GM18526 (cell line): ENCODE data around the gene OPCML.

ENCODE experiments used
- POLR2A ChIP-seq: IDR thresholded peaks from 3 replicates; pipeline ENCODE4 v1.6.1; 2011; ENCODE audit not compliant: insufficient read length; ENCODE audit errors: extremely low read depth

OPCML gene

DNA sequence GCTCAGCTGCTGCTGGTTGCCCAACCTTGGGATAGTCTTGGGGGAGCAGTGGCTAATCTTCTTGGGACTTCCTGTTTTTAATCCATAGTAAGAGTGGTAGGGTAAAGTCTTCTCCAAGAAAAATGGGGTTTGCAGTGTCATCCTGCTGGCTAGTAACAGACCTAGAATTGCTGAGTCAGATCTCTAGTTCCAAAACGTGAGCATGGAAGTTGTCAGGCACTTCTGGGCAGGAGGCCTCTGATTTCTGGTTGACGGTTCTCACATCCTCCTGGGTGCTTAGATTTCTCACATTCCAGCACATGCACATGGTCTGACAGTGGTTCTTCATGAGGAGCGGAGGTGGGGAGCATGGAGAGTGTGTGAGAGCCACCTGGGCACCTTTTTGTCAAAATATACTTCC, 410.0 kb downstream of the OPCML start:
- no peak for TF ChIP-seq POLR2A

DNA sequence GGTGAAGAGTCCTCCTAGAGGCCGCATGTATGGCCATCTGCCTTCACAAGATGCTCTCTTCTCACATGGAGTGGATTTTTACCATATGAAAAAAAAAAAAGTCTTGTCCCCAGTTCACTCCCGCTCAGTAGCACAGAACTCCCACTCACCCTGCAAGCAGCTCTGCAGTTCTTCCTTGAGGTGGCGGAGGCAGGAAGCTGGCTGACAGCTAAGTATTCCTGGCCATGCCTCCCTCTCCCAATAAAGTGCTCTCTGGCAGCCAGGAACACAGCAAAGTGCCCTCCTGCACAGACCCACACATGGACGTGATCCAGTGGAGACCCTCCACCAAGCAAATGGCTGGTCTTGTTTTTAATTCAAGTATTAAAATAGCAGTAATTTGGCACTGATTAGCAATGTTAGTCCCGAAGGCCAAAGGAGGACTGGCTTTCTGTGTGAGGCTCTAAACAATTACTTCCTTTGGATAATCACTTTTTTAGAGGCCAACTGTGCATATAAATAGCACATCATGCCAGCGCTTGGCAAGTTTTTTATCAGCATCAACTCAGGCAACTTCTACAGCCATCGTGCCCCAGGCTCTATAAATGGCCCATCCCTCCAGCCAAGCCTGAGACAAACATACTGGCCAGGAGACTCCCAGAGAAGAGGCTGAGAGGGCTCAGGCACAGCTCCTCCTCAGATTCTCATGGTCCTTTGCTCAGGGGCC, 413.6 kb downstream of the OPCML start:
- no peak for TF ChIP-seq POLR2A

DNA sequence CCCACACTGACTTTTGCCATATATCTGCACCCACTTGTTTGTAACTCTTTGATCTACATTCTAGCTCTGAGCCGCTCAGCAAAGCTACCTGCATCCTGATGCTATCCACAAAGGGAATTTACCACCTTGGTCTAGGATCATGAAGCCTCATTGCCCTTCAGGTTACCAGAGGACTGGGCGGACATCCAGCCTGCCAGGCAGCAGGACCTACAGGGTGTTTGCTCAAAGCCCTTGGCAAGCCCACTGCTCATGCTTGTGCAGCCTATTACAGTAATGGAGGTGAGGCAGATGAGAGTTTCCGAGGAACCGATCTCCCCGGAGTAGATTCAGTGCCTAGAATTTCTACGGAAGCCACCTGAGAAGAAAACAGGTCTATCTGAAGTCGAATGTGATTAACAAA, 417.2 kb downstream of the OPCML start:
- TF ChIP-seq POLR2A = no peak

DNA sequence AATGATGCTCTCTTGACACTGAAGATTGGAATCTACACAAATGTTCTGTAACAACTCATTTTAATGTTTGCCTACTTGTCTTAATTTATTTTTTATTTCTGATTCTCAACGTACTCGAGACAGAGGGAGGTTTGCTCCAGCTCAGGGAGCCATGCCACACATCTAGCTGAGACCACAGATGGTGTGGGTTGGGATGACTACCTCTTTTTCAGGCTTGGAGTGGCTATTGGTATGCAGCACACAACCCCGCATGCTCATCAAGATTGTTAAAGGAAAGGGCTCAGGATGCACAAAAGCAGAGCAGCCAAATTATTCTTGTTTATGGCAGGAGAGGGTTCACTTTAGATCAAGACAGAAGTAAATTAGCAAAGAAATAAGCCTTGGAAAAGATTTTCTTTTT, 424.5 kb downstream of the OPCML start:
- TF ChIP-seq POLR2A = no peak

DNA sequence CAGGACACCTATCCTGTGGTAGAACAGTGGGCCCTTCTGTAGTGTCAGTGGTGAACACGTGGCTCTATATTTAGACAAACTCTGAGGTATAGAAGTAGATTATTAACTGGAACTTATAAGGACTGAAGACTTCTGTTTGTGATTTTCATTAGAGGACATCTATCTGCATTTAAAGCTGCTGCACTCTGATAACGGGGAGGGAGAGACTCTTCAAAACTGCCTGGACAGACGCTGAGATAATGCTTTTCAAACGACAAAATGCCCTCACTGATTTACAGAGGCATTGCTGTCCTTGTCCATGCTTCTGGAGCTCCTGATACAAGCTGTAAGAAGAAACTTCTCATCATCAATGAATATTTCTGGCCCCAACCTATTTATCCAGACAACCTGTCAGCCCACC, 425.2 kb downstream of the OPCML start:
- no peak for TF ChIP-seq POLR2A

DNA sequence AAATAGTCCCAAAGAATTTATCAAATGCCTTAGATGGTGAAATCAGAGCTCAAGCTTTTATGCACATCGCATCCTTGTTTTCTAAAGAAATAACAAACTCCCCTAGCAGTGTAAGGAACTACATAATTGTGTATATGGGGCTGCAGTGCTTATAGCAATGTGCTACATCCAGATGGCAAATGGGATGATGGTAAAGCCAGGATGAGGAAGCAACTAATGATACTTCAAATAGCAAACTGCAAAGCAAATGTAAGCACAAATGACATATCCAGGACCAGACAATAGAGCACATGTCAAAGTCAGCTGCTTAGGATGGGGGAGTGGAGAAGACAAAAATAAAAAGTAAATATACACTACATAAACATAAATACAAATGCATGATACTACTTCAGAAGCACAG, 425.9 kb downstream of the OPCML start:
- no peak for TF ChIP-seq POLR2A

DNA sequence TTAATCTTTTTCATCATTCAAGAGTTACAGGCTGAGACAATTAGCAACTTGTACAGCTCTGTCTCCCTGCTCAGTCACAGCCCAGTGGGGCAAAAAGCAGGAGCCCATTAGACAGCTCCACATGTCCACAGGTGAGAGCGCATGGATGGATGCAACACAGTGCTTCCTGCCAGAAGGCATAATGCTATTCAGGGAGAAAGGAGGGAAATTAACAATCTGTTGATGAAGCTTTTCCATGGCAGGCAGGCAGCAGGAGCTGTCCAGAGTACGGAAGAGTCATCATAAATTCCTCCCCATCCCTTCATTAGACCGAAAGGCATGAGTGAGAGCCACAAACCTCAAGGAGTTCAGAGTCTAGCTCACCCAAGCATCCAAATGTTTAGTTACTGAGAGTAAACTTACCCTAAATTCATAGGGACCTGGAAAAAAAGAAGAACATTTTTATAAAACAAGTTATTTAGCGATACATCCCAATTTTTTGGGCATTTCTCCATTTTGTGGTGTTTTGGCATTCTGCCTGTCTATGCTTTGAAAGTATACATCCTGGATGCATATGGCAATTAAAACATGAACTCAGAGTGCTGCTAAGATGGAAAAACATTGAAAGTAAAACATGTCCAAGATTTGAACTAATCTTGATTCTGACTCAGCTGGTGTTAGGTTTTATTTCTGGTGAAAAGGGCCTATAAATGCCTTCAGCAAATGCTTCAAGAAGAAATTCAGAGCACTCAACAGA, 428.1 kb downstream of the OPCML start:
- no peak for TF ChIP-seq POLR2A

DNA sequence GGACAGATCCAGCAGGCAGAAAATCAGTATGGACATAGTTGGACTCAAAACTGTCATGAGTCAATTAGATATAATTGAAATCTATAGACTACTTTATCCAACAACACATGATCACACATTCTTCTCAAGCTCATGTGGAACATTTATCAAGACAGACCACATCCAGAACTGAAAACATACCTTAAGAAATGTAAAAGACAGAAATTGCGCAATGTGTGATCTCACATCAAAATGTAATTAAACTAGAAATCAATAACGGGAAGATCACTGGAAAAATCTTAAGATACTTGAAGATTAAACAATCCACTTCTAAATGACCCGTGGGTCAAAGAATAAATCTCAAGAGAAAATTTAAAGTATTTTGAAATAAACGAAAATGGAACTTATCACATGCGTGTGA, 435.3 kb downstream of the OPCML start:
- TF ChIP-seq POLR2A = no peak

DNA sequence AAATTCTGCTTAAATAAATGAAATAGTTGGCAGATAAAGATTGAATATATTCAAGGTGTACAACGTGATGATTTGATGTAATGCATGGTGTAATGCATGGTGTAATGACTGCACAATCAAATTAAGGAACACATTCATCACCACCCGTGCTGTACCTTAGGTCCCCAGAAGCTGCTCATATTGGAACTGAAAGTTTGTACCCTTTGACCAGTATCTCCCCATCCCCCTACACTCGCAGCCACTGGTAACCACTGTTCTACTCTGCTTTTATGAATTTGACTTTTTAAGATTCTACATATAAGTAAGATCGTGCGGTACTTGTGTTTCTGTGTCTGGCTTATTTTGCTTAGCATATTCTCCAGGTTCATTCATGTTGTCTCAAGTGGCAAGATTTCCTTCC, 445.8 kb downstream of the OPCML start:
- TF ChIP-seq POLR2A = no peak

DNA sequence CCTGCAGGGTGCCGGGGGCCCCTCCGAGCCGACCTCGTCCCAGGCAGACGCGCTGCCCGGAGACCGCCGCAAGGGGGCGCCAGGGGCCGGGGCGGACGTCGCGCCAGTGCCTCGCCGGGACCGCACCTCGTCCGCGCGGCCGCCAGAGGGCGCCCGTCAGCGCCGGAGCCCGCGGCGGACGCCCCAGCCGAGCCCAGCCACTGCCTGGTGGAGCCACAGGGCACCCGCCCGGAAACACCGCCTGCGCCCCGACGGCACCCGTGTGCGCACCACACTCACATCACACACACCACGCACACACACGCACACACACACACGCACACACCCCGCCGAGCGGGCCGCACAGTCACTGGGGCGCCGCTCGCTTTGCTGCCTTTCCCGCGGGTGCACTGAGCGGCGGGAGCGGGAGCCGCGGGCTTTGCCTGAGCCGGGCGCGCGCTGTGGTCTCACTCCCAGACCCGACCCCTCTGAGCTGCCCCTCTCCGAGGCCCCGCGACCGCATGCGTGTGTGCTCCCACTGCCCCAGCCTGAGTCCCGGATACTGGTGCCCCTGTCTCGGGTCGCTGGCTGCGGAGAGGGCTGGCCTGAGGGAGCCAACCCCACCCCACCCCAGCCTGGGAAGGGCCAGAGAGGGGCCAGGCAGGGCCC, 449.3 kb downstream of the OPCML start:
- no peak for TF ChIP-seq POLR2A

DNA sequence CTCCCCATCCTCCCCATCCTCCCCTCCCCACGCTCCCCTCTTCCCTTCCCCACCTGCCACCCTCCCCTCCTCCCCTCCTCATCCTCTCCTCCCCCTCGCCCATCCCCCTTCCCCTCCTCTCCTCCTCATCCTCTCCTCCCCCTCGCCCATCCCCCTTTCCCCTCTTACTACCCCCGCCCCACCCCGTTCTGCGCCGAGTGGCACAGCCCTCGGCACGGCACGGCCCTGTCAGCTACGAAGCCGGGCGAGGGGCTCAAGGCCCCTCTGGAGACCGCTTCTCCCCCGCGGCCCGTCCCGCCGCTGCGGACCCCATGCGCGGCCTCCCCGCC, 449.9 kb downstream of the OPCML start:
- TF ChIP-seq POLR2A = no peak

DNA sequence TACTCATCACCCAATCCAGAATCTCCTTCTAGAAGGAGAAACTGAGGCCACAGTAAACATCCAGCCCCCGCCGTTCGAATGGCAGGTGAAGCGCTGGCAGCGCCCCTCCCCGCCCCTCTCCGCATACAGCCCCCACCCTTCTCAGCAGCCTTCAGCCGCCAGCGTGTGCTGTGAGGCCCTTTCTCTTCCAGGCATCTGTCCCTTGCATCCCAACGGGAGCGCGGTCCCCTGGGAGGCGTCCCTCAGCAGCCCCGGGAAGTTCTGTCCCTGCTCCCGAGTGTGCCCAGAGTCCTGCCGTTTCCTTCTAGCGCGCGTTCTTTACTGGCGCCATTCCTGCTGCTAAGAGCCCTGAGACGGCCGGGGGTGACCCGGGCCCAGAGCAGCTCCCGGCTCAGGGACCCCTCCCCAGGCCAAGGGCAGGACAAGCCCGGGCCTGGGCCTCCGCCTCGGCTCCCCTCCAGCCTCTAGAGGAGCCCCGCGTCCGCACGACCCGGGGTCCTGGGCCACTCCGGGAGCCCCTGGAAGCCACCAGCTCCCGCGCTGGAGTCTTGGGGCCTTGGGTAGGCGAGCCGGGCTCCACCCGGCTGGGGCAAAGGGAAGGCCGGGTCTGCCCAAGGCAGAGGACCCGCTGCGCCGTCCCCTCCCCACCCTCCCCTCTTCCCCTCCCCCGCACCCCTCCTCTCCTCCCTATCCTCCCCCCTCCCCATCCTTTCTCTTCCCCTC, 450.4 kb downstream of the OPCML start:
- no peak for TF ChIP-seq POLR2A

DNA sequence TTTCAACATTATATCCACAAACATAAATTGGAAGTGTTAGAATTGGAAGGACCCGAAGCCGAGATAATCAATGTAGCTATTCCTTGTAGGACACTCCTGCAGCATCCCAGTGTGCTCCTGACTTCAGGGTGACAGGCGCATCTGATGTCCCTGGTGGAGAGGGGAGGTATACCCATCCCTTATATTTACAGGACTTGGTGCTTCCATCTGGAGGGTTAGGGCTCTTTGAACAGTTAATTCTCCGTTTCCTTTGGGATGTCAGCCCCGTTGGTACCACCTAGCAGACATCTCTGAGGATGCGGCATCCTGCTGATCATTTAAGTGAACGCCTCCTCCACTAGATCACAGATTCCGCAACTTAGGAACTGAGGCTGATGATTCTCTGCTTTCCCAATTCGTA, 451.3 kb downstream of the OPCML start:
- TF ChIP-seq POLR2A = no peak

DNA sequence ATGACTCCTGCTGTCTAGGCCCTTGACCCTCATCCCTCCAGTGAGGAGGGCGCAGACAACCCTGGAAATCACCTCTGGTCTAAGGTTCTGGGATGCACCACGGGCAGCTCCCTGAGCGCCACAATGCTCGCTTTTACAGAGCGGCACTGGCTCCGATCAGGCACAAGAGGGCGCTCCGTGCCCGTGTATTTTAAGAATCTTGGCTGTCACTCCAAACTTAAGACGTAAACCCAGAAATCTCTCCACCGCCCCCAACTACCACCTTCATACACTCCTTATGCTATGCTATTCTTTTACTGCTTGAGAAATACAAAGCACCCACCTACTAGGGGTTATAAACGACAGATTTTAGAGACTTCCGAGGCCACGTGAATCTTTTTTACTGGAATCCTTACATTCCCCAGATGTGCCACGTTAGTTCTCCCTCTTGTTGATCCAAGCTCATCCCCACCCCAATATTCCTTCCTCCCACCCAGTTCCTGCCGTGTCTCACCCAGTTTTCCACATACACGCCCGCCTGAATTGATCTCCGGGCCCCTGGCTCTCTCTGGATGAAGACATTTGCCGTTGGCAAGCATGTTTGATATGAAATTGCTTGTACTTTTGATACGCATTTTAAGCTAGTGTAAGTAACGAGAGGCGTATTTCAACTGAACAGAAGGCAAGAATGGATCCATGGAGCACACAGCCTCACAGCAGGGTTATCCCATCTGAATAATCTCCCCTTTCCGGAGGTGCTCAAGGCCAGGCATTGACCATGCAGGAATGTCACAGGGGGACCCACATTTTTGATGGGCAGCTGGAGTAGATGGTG, 453.5 kb downstream of the OPCML start:
- TF ChIP-seq POLR2A = no peak

DNA sequence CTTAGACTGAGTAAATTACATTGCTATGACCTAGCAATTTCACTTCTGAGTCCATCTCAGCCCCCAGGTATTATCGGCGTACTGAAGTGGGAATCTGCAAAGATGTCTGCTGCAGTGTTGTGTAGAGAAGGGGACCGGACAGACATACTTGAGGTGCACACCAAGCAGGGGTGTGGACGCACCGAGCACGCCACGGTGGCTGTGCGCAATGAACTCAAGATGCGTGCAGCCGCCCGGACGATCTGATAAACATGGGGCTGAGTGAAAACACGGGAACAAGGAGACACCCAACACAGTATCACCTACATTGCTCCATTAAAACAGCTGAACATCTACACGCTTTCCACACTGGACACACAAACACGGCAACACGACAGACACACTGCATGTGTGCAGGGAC, 454.3 kb downstream of the OPCML start:
- TF ChIP-seq POLR2A = no peak
